Lung microvascular endothelial cell (primary cell): ENCODE measurements around the gene MEDAG. TPM values are rescaled to one million over a fixed set of nuclear protein-coding genes. Genes with fewer than 3 reads are reported as not detected.

Experiments used
- DNase-seq, 2 donors: peaks; one replicate each; pipeline versions ENCODE4 v3.0.0 to v3.0.0-alpha.2; 2010; ENCODE audit warnings: low read depth in 2 of 2
- total RNA-seq: library from RNA; depleted of rRNA; stranded (reverse); fragments of >200 nt; gene quantifications from 2 replicates; pipeline ENCODE4 v1.2.1, GENCODE V29; 2014

Gene MEDAG
- total RNA-seq, 1 donor from 2014 or later: 170 TPM

DNA sequence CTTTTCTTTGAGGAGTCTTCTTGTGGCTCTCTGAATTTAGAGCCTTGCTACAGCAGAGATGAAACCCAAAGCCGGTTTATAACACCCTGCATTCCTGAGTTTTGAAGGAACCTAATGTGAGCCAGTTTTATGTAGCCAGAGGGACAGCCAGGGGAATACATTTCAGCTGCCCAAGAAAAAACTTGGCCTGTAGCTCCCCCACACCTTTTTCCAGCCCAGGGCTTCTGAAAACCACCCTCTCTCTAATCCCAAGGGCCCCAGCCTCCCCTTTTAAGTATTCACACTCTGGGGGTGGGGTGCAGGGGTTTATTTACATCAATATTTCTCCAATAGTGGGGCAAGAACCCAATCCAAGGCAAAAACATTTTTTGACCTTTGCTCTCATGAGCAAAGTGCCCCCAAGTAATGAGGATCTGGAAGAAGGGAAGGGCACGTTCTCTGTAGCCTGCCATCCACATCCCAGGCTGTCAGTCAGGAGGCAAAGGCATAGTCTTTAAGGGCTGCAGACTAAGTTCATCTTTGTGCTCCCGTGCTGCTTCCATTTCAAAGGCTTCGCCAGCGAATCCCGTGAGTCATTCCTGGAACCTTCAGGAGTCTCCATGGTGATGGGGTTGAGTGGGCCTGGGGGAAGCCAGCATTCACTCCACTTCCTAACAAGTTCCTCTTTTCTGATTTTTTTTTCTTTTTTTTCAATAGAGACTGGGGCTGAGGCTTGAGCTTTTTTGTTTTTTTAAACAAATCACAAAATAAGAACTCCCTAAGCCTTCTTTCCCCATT, 33.2 kb upstream of the MEDAG start:
- DNase-seq: peak; percentile 87 to 95

DNA sequence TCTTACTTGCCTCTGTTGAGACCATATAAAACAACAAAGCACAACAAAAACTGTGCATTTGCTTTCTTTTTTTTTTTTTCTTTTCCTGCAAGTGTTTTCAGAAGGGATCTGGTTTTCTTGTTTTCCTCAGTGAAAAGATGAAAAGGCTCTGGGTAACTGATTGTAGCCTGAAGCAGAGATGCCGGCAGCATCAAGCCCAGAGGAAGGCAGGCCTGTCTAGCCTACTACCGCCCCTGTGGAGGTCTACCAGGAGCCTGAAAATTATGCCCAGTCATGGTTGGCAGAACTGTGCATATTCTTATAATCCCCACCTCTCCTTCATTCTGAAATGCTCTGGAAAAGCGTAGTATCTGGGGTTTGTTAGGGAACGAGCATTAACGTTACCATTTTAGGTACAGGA, 32.6 kb upstream of the MEDAG start:
- peak; percentile 16 to 36 for DNase-seq

DNA sequence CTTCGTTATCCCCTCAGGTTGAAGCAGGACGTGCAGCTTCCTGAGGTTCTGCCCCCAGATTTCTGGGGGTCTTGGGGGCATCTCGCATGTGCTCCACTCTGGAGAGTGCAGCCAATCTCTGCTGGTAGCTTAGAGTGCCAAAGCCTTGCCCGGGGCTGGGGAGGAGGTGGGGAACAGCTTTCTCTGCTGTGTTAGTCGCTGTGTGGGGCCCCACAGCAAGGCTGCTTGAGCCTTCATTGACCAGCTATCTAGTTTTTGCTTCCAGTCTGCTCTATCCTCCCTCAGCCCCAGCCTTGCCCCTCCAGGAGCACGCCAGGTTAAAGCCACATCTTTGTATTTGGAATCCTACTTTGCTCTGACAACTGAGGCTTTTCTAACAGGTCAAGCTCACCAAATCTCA, 32.0 kb upstream of the MEDAG start:
- DNase-seq: no peak

DNA sequence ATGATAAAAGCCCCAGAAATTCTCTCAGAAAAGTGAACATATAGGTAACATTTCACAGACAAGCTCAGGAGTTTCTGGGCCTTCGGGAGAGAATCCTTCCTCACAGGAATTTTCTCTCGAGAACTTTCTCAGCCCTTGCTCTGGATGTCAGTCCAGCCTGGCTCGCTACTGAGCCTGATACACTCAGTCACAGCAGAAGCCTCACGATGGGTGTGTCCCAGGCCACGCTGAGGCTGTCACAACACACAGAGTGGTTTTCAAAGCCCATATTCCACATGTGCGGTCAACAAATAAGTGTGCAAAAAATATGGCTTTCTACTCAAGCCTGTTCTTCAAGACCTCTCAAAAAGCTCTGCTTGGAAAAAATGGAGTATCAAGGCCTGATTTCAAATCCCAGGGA, 31.5 kb upstream of the MEDAG start:
- DNase-seq: no peak

DNA sequence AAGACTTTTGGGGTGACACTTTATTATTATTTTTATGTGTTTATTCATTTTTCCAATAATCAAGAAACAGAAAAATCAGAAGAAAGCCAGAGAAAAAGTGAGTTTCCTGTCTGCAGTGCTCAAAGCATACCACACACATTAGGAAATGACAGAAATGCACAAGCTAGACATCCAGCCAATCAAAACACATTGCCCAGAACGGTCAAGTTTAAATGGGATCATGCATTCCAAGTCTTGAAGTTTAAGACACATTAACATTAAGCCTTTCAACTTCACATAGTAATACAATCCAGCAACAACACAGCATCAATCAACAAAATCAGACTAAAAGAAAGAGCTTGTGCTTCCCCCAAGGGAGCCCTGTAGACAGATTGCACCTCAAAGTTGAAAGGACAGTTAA, 28.7 kb upstream of the MEDAG start:
- DNase-seq: peak; percentile 39 to 67

DNA sequence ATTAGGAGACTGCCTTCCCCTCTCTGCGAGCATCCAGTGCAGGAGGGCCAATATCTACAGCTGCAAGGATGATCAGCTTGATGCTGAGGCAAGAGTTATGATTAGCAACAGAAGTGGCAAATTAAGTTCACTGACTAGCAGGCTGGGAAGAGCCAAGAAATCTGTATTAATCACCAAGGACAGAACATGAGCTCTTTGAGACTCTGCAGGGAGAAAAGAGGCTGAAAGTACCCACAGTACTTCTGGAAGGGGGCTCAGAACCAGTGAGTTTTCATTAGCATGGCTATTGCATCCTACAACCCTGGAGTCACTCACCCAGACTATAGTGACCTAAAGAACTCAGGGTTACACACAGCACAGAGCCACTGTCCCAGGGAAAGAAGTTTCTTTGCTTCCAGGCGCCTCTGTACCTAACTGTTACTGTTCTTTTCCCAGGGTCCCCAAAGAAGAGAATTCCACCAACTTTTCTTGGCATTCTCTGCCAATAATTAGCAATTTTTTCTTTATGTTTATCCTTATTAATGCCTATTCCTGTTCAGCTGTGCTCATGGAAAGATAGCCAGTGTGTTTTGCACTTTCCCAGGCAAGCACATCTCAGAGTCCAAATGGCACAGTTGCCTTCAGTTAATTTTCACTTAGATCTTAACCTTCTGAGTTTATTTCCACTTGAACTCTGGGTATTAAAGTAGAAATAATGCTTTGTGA, 25.8 kb upstream of the MEDAG start:
- DNase-seq: no peak

DNA sequence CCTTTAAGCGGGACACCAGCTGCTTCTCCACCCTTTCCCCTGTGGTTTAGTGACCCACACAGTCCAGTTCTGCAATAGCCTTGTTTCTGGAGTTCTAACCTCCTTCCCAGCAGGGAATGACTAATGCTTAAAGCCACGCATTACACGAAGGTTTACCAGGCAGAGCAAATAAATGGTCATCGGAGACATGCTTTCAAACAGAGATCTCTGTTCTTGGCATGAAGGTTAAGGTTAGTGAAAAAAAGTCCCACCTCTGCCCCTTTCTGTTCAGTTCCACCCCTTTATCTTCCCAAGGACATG, 25.3 kb upstream of the MEDAG start:
- peak in 1 of 2 donors; percentile 81 for DNase-seq

DNA sequence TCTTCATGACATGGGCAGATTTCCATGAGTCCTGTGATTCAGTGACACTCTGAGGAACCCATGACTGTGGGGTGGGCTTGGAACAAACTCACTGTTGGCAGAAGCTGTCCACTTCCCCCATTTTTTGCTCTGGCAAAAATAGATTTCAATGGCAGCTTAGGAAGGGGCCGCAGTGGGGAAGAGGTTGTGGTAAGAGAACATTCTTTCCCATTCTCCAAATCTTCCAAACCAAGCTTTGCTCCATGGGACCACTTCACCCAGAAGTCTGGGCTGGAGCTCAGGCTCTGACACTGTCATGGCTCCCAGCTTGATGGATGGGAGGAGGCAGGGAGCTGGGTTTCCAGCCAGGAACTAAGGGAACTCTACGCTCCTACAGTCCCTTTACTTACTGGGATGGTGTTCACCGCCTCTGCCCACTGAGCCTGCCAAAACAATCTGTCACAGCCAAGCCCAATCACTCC, 24.9 kb upstream of the MEDAG start:
- DNase-seq: no peak

DNA sequence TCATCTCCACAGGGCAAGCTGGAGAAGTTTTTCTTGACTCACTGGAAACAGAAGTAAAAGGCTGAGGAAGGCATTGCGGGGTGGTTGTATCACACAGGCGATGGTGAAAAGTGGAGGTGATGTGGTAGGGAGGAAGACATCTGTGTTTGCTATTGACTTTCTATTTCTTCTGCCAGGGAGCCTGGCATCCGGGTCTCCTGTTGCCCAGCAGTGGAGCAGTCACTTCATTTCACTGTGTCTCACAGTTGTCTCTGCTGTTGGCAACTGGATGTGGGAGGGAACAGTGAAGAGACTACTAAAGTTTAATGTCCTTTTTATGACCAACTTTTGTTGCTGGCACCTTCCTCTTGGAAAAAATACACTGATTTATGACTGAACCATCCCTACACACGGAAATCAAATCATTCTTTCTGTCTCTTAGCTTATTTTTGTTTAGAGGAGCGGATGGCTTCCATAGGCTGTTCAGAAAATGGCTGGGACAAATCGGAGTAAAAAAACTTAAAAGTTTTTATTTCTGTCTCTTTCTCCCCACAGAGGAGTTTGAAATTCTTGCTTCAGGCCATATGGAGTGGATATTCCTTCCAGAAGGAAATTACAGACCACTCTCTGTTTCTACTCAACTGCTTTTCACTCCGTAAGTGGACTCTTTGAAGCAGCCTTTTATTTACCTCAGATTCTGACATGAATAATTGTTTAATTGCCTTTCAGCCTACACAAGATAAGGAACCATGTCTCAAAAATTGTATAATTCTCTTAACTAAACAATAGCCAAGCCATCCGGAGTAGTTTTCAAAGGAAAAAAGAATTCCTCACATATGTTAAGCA, 23.8 kb upstream of the MEDAG start:
- peak in 1 of 2 donors; percentile 49 for DNase-seq

DNA sequence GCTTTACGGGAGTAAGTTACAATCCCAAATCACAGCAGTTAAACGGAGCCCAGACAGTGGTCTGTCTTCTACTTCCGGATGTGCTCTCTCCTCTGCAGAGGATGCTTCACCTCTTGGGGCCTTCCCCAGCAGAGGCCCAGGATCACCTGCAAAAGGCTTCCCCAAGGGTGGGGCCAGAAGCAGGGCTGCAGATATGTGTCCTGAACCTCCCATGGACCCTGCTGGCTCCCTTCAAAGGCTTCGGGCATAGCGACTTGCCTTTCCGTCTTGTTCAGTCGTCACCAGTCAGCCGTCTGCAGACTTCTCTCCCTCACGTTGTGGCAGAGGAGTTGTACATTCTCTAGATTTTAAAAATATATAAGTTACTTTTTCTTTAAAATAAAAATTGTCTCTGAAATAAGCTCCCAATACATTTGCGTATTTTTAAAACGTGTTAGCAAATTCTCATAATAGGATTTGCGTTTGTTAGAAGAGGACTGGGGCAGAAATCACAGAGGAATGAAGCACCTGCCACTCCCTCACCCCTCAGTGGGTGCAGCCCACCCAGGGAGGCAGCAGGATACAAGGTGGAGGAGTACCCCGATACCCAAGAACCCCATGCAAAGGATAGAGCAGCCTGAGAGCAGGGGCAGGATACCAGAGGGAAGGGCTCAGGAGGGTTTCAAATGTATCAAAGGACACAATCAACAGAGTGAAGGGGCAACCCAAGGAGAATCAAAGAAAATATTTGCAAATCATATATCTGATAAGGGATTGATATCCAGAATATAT, 22.9 kb upstream of the MEDAG start:
- DNase-seq: no peak

DNA sequence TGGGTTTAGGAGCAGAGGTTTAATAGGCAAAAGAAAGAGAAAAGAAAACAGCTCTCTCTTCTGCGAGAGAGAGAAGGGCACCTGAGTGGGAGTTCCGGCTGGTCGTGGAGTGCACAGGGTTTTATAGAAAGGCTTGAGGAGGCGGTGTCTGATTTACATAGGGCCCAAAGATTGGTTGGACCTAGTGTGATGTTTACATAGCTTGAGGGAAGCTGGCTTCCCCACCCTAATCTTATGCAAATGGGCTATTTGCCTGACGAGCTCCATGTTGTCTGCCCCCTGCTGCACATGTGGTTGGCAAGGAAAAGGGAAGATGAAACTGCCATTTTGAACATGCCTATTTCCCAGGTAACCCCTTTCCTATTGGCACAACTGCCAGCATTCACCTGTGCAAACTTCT, 21.5 kb upstream of the MEDAG start:
- DNase-seq: no peak

DNA sequence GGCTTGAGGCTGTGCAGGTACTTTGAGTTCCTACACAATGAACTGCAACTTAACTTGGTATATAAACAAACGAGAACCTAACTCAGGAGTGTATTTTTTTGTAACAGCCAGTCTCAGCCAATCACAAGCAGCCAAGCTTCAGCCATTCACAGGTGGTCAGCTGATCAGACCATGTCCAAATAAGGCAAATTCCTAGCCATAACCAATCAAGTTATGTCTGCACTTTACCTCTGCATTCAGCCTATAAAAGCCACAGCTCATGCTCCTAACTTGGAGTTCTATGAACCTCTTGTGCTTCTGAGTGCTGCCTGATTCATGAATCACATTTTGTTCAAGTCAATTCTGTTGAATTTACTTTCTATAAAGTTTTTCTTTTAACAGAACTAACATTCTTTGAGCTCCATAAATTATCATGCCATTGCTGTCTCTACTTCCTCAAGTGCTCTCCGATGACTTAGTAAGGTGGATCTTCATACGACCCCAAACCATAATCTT, 16.8 kb upstream of the MEDAG start:
- no peak for DNase-seq

DNA sequence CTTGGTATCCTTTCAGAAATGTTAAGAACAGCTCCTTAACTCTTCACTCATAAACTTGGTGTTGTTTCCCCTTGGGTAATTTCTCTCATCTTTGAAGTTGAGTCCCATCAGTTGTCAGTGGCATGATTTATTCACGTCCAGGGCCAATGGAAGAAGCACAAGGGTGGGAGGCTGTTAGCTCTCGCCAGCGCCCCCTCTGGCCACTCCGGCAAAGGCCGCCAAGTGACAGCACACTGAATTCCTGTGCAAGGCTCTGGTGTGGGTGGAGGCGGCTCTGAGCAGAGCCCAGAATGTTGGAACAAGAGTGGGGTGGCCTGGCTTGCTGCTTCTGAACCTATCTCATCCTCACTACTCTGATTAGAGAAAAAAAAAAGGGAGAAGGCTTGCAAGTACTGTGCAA, 13.1 kb upstream of the MEDAG start:
- DNase-seq: peak; percentile 50 to 58

DNA sequence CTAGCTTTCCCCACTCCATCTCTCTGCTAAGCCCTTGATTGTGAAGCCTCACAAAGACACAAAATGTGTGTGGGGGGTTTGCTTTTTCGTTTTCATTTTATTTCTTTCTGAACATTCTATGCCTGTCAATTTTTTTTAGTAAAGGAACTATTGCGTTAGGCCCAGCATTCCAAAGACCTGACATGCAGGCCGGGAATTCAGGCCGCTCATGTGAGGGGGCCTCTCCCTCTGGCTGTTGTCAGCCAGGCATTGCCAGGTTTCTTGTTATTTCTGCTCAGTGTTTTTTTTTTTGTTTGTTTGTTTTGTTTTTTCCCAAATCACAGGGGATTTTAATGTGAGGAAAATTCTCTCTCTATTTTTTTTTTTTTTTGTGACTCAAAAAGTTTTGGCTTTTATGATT, 10.3 kb upstream of the MEDAG start:
- peak; percentile 74 to 80 for DNase-seq

DNA sequence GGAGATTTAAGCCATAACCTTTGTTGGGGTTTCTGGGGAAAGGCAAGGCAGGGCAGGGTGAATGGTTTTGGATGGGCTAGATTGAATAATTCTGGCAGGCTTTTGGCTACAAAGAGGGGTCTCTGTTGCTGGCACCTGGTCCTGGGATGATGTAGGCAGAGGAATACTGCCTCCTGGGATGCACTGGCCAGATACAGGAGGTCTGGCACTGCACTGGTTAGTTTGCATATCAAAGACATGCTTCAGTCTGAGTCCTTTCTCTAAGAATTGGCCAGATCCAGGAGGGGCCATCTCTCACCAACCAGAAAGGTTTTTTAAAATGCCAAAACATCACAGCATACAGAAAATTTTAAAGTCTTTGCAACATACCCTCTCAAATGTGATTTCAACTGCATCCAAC, 8.0 kb upstream of the MEDAG start:
- DNase-seq: no peak

DNA sequence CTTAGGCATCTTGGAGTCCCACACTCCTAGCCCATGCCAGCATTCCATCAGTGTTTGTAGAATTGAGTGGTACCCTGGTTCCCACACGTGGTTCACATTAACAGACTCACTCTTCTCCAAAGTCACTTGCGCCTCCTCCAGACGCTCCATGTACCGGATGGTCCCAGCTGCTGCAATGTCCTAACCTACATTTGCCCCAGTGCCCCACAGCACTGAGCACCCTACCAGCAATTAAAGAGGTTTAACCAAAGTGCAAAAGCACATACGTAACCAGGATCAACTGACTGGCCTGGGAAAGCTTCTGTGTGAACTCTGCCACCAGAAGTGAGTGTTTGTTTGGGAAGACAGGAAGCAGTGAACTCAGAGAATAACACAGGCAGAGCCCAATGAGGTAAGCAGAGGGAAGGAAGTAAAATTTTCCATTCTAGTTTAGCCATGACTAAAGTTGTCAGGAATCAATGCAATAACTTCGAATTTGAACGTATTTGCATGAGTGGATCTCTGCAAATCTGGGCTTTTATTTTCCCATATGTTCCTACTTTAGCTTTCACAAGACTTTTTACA, 7.3 kb upstream of the MEDAG start:
- DNase-seq: peak; percentile 99

DNA sequence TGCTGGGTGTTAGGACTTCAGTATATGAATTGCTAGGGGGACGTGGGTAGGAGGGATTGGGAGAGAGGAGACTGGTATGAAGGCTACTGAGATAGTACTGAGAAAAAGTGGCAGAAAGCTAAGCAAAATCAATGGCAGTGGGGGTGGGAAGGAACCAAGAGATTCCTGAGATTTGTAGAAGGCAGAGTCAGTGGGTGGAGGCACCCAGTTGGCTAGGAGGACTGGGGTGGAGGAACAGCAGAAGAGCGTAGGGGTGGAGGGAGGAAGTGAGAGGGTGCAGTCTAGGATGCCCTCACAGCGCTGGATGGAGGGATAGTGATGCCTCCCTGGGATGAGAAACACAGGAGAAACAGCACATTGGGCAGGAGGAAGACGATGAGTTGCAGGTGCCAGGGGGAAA, 5.6 kb upstream of the MEDAG start:
- no peak for DNase-seq

DNA sequence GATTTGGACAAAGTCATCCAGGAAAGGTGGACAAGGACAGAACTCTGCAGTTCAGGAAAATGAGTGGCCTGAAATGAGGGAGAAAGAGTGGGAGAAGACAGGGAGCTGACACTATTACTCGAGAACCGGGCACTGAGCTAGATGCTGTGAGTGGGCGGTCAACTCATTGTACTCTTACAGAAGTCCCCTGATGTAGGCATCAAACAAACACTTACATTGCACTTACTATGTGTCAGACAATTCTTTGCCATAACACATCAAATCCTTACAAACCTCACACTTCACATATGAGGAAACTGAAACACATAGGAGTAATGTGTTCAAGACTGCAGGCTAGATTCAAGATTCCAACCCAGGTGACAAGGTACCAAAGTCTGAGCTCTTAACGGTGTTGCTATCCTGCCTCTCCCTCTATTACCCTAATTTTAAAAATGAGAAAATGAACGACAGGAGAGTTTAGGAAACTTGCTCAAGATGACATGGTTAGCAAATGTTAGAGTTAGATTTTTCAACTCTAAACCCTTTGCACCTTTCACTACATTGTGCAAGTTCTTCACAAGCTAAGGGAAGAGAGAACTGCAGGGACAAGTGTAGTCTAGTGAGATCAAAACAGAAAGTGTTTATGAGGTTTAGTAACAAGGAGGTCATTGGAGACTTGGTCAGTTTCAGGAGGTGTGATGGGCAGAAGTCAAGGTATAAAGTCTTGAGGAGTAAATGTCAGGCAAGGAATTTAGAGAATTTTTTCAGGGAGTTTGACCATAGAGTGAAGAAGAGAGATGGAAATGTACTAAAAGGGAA, 4.9 kb upstream of the MEDAG start:
- DNase-seq: no peak

DNA sequence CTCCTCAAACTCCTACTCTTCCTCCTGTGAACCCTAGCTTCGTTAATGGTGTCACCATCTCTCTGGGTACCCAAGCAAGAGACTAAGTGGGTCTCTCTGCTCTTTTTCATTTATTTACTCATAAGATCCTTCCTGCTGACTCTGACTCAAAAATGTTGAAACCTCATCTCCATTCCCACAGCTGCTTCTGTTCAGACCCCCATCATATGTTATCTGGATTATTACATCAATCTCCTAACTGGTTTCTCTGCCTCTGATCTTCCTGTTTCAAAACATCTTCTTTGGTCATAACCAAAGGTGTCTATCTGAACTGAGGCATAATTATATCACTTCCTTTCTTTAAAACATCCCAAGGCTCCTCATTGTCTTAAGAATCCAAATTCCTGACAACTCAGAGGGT, 2.0 kb upstream of the MEDAG start:
- no peak for DNase-seq

DNA sequence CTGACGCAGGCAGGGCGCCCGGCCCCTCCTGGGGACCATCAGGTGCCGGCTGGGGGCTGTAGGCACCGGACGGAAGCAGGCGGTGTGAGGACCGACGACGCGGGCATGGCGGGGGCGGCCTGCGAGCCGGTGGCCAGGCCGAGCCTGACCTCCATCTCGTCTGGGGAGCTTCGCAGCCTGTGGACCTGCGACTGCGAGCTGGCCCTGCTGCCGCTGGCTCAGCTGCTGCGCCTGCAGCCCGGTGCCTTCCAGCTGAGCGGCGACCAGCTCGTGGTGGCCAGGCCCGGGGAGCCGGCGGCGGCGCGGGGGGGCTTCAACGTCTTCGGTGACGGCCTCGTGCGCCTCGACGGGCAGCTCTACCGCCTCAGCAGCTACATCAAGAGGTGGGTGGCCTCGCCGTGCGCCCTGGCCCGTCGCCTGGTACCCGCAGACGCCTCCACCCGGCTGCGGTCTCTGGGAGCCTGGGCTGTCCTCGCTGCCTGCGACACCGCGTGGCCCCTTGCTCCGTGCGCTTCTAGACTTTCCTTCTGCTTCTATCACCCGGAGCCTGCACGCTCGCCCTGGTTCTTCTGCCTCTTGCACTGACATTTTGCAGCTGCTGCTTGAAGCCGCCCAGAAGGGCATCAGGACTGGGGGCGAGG, 460 bp downstream of the MEDAG start:
- DNase-seq: peak; percentile 29 to 37
